ENCODE data around the gene RTL3. TPM values are rescaled to one million over a fixed set of nuclear protein-coding genes. Genes with fewer than 3 reads are reported as not detected.

Gene RTL3
- total RNA-seq, 4 donors from 2014 or later, result 0.41 to 1.0 (median 0.88) TPM; not detected in 1

- no peak overlapping the region for H3K4me3 ChIP-seq
- intact Hi-C loops (cut with DNase I; ENCODE audit: low total_unique reads), result no loop called here
- H3K4me1 ChIP-seq, result no peaks in the 10 kb centered on the region
- H3K36me3 ChIP-seq, result no peaks in the 10 kb centered on the region
- H3K9me3 ChIP-seq, result no peaks in the 10 kb centered on the region
- H3K27me3 ChIP-seq, result no peaks in the 10 kb centered on the region
- DNase-seq, result no peak
- peak overlapping the region; percentile 35 to 63 for H3K27ac ChIP-seq
- TF ChIP-seq CTCF (IDR thresholded peaks at IDR 0.05) (no peak), POLR2A (IDR thresholded peaks at IDR 0.05) (no peak)
These were observed 827 bp upstream of the RTL3 start for GRCh38 chrX:78659955-78660354.

GRCh38 chrX:78658414-78658813 lies 714 bp downstream of the RTL3 start:
- Histone ChIP-seq H3K9me3 (no peaks in the 10 kb centered on the region), H3K27me3 (no peaks in the 10 kb centered on the region), H3K4me3 (no peak overlapping the region), H3K27ac (peak overlapping the region in 1 of 2 donors; percentile 63), H3K36me3 (no peaks in the 10 kb centered on the region), H3K4me1 (no peaks in the 10 kb centered on the region)
- no peak for DNase-seq
- intact Hi-C loops (cut with DNase I; ENCODE audit: low total_unique reads), result no loop called here
- TF ChIP-seq POLR2A (IDR thresholded peaks at IDR 0.05), result no peak
- TF ChIP-seq CTCF (IDR thresholded peaks at IDR 0.05), result no peak

DNA sequence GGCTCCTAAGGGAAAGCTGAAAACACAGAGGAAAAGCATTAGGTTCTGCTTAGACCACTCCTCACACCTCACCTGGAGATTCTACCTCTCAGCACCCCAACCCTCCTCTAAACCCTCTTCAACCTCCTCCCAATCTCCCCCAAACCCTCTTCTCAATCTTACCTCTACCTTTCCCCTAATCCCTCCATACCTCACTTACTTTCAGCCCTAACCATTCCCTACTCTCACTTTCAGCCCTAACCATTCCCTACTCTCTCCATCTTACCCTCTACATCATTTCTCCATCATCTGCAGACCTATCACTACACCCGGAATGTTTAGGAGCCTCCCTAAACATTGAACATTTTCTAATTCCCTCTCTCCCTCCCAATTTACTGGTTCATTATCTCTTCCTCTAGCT lies 3.5 kb downstream of the RTL3 start:
- Histone ChIP-seq H3K27me3 (no peaks in the 10 kb centered on the region), H3K36me3 (no peaks in the 10 kb centered on the region), H3K4me1 (no peaks in the 10 kb centered on the region), H3K9me3 (no peaks in the 10 kb centered on the region), H3K27ac (no peak overlapping the region), H3K4me3 (no peak overlapping the region)
- intact Hi-C loops (cut with DNase I; ENCODE audit: low total_unique reads), result no loop called here
- TF ChIP-seq POLR2A (IDR thresholded peaks at IDR 0.05), result no peak
- TF ChIP-seq CTCF (IDR thresholded peaks at IDR 0.05), result no peak
- no peak for DNase-seq

DNA sequence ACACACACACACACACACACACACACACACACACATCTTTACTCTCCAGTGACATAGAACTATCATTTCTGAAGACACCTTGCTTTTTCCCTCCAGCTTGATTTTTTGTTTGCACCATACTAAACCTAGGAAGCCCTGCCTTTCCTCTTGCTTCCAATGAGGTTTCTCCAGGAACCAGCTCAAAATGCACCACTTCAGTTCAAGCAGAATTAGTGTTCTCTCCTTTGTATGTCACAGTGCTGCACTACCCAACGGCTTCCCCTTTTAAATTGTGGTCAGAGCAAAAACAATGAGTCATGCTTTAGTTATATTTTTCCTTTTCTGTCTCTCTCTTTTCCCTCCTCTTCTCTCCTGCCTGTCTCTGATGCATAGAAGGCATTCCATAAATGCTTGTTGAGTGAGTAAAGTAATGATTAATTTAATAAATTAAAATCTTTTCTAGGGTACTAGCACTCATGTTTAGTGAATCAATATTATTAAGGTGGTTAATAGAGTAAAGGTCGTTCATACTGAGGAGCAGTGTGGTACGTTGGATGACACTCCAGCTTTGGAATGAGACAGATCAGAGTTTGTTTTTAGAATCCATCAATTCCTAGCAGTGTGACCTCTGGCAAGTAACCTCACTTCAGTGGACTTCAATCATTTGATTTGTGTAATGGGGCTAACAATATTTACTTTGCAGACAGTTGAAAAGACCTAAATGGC lies 5.9 kb downstream of the RTL3 start:
- H3K36me3 ChIP-seq, result no peaks in the 10 kb centered on the region
- no peaks in the 10 kb centered on the region for H3K9me3 ChIP-seq
- no peak overlapping the region for H3K4me3 ChIP-seq
- H3K4me1 ChIP-seq, result no peaks in the 10 kb centered on the region
- H3K27ac ChIP-seq, result peak overlapping the region in 1 of 2 donors; percentile 40
- intact Hi-C loops (cut with DNase I; ENCODE audit: low total_unique reads), result no loop called here
- no peak for TF ChIP-seq POLR2A (IDR thresholded peaks at IDR 0.05)
- no peak for TF ChIP-seq CTCF (IDR thresholded peaks at IDR 0.05)
- no peaks in the 10 kb centered on the region for H3K27me3 ChIP-seq
- no peak for DNase-seq

GRCh38 chrX:78650906-78651437 lies 8.2 kb downstream of the RTL3 start:
- Histone ChIP-seq H3K4me1 (no peaks in the 10 kb centered on the region), H3K9me3 (no peaks in the 10 kb centered on the region), H3K27me3 (no peaks in the 10 kb centered on the region), H3K4me3 (no peak overlapping the region), H3K27ac (no peak overlapping the region), H3K36me3 (no peaks in the 10 kb centered on the region)
- TF ChIP-seq POLR2A (IDR thresholded peaks at IDR 0.05), result no peak
- no peak for TF ChIP-seq CTCF (IDR thresholded peaks at IDR 0.05)
- no peak for DNase-seq
- intact Hi-C loops (cut with DNase I; ENCODE audit: low total_unique reads), result no loop called here

Data from uterus (tissue), 4 donors.